BLaER1 treated with 17β-estradiol and CSF1 and Interleukin-3, amounts not matched to agents 10 nM and 100 nM (cell line): ENCODE measurements around the gene OPRL1.

Source experiments
- H3K27ac ChIP-seq, 11 experiments: shearing (Covaris generic); formaldehyde crosslinking; 2 replicates each; pipeline ENCODE4 v1.8.1; 2022
- H3K27me3 ChIP-seq, 11 experiments: shearing (Covaris generic); formaldehyde crosslinking; 2 replicates each; pipeline ENCODE4 v1.8.1; 2022
- H3K36me3 ChIP-seq, 11 experiments: shearing (Covaris generic); formaldehyde crosslinking; 2 replicates each; pipeline ENCODE4 v1.8.1; 2022
- H3K4me1 ChIP-seq, 10 experiments: shearing (Covaris generic); formaldehyde crosslinking; 2 replicates each; pipeline ENCODE4 v1.8.1; 2022
- H3K4me2 ChIP-seq, 11 experiments: shearing (Covaris generic); formaldehyde crosslinking; 2 replicates each; pipeline ENCODE4 v1.8.1; 2022
- H3K4me3 ChIP-seq, 10 experiments: shearing (Covaris generic); formaldehyde crosslinking; 2 replicates each; pipeline ENCODE4 v1.8.1; 2022
- H3K9ac ChIP-seq, 11 experiments: shearing (Covaris generic); formaldehyde crosslinking; 2 replicates each; pipeline ENCODE4 v1.8.1; 2022
- H3K9me3 ChIP-seq, 11 experiments: shearing (Covaris generic); formaldehyde crosslinking; replicated peaks in 1 of 11; 2 replicates each; pipeline ENCODE4 v1.8.1; 2022
- H4K20me1 ChIP-seq, 11 experiments: shearing (Covaris generic); formaldehyde crosslinking; 2 replicates each; pipeline ENCODE4 v1.8.1; 2022
- Cebpa-rat ChIP-seq, 11 experiments: shearing (Covaris generic); IDR thresholded peaks; 2 replicates each; pipeline ENCODE4 v1.8.1; 2022

Gene OPRL1

GRCh38 chr20:64102647-64103354 is 22.9 kb downstream of the OPRL1 start:
- H3K4me2 ChIP-seq = peak overlapping the region; percentile 64 to 88 (median 82)
- peaks cover 29 to 46% (median 40%) of the 10 kb centered on the region in 11 experiments for H3K27me3 ChIP-seq
- TF ChIP-seq Cebpa-rat (IDR thresholded peaks at IDR 0.05) = no peak
- H3K27ac ChIP-seq = no peak overlapping the region
- peaks cover 0 to 22% (median 0%) of the 10 kb centered on the region in 11 experiments; a peak in 10 of 22 replicates for H3K36me3 ChIP-seq
- peaks cover 0 to 60% (median 13%) of the 10 kb centered on the region in 11 experiments; a peak in 13 of 22 replicates for H4K20me1 ChIP-seq
- peaks cover 13 to 60% (median 50%) of the 10 kb centered on the region in 10 experiments for H3K4me1 ChIP-seq
- peak overlapping the region in 9 of 10 experiments; percentile 37 to 63 (median 48); a peak in 10 of 20 replicates for H3K4me3 ChIP-seq
- no peaks in the 10 kb centered on the region for H3K9me3 ChIP-seq
- H3K9ac ChIP-seq = peak overlapping the region in 1 of 11 experiments; percentile 41; a peak in 1 of 22 replicates

DNA sequence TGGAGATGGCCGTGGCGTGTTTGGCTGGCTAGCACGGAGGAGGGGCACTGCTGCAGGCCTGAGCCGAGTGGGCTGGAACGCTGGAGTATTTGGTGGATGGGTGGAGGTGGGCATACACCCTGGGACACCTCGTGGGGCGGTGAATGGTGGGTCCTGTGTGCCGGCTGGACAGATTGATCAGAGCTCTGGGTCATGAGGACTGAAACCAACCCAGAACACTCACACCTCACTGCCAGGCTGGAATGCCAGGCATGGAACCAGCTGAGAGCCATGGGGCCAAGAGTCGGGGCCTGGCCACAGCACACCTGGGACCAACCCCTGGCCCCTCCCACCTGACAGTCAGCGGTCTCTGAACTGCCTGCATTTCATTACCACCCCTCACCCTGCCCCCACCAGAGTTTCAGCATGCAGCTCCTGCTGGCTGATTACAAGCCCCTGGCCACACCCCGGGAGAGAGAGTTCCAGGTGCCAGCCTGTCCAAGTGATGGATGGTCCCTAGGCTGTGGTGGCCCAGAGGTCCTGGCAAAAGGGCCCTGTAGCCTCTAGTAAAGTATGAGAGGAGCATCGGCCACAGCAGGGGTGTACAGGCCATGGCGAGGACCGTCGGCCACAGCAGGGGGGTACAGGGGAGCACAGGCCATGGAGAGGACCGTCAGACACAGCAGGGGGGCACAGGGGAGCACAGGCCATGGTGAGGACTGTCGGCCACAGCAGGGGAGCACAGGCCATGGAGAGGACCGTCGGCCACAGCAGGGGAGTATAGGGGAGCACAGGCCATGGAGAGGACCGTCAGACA is 24.2 kb downstream of the OPRL1 start:
- no peaks in the 10 kb centered on the region for H3K9me3 ChIP-seq
- H4K20me1 ChIP-seq = peaks cover 0 to 65% (median 13%) of the 10 kb centered on the region in 11 experiments; a peak in 13 of 22 replicates
- no peak overlapping the region; a peak in 1 of 22 replicates for H3K4me2 ChIP-seq
- TF ChIP-seq Cebpa-rat (IDR thresholded peaks at IDR 0.05) = no peak
- H3K9ac ChIP-seq = no peak overlapping the region
- peaks cover 0 to 10% (median 0%) of the 10 kb centered on the region in 11 experiments; a peak in 5 of 22 replicates for H3K36me3 ChIP-seq
- peaks cover 21 to 71% (median 60%) of the 10 kb centered on the region in 10 experiments for H3K4me1 ChIP-seq
- H3K27me3 ChIP-seq = peaks cover 29 to 46% (median 40%) of the 10 kb centered on the region in 11 experiments
- H3K4me3 ChIP-seq = no peak overlapping the region
- no peak overlapping the region for H3K27ac ChIP-seq

DNA sequence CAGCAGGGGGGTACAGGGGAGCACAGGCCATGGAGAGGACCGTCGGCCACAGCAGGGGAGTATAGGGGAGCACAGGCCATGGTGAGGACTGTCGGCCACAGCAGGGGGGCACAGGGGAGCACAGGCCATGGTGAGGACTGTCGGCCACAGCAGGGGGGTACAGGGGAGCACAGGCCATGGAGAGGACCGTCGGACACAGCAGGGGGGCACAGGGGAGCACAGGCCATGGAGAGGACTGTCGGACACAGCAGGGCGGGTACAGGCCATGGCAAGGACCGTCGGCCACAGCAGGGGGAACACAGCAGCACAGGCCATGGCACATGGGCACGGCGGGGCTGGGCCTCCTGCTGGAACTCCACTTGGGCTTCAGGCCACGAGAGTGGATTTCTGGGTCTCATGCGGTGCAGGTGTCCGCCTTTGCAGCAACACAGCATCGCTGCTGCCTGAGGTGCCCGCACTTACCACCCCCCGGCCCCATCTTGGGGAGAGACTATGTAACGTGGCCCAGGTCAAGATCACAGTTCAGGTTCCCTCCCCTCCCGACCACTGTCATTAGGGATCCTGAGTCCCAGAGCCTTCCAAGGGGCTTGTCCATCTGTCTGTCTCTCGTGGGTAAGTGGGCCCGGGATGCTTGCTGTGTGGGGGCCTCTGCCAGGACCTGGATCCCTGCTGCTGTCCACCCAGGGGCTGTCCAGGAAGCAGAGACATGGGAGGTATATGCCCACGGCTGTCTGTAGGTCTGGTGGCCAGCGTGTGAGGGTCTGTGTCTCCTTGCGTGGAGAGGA is 25.0 kb downstream of the OPRL1 start:
- peaks cover 0 to 2% (median 0%) of the 10 kb centered on the region in 11 experiments; a peak in 2 of 22 replicates for H3K36me3 ChIP-seq
- no peak overlapping the region for H3K9ac ChIP-seq
- H3K4me2 ChIP-seq = no peak overlapping the region
- no peak overlapping the region for H3K4me3 ChIP-seq
- H3K27ac ChIP-seq = no peak overlapping the region
- H3K9me3 ChIP-seq = no peaks in the 10 kb centered on the region
- H4K20me1 ChIP-seq = peaks cover 0 to 62% (median 13%) of the 10 kb centered on the region in 11 experiments; a peak in 11 of 22 replicates
- H3K27me3 ChIP-seq = peaks cover 29 to 44% (median 40%) of the 10 kb centered on the region in 11 experiments
- peaks cover 21 to 71% (median 60%) of the 10 kb centered on the region in 10 experiments for H3K4me1 ChIP-seq
- TF ChIP-seq Cebpa-rat (IDR thresholded peaks at IDR 0.05) = no peak

GRCh38 chr20:64105846-64106434 is 26.1 kb downstream of the OPRL1 start:
- Histone ChIP-seq H3K4me2 (no peak overlapping the region), H3K36me3 (no peaks in the 10 kb centered on the region), H3K4me1 (peaks cover 21 to 71% (median 59%) of the 10 kb centered on the region in 10 experiments), H3K4me3 (no peak overlapping the region), H3K27ac (no peak overlapping the region), H4K20me1 (peaks cover 0 to 51% (median 7%) of the 10 kb centered on the region in 11 experiments; a peak in 10 of 22 replicates), H3K27me3 (peaks cover 26 to 34% (median 31%) of the 10 kb centered on the region in 11 experiments), H3K9ac (no peak overlapping the region), H3K9me3 (no peaks in the 10 kb centered on the region)
- no peak for TF ChIP-seq Cebpa-rat (IDR thresholded peaks at IDR 0.05)

- Histone ChIP-seq H3K4me1 (peaks cover 22 to 71% (median 58%) of the 10 kb centered on the region in 10 experiments), H3K27ac (no peak overlapping the region), H3K4me2 (peak overlapping the region in 6 of 11 experiments; percentile 71 to 89 (median 80); a peak in 2 of 22 replicates), H3K4me3 (no peak overlapping the region), H3K9ac (no peak overlapping the region), H3K9me3 (no peaks in the 10 kb centered on the region), H3K36me3 (no peaks in the 10 kb centered on the region), H4K20me1 (peaks cover 0 to 45% (median 2%) of the 10 kb centered on the region in 11 experiments; a peak in 9 of 22 replicates), H3K27me3 (peaks cover 20 to 28% (median 26%) of the 10 kb centered on the region in 11 experiments)
- TF ChIP-seq Cebpa-rat (IDR thresholded peaks at IDR 0.05) = no peak
These were observed 26.6 kb downstream of the OPRL1 start for GRCh38 chr20:64106435-64106961.

DNA sequence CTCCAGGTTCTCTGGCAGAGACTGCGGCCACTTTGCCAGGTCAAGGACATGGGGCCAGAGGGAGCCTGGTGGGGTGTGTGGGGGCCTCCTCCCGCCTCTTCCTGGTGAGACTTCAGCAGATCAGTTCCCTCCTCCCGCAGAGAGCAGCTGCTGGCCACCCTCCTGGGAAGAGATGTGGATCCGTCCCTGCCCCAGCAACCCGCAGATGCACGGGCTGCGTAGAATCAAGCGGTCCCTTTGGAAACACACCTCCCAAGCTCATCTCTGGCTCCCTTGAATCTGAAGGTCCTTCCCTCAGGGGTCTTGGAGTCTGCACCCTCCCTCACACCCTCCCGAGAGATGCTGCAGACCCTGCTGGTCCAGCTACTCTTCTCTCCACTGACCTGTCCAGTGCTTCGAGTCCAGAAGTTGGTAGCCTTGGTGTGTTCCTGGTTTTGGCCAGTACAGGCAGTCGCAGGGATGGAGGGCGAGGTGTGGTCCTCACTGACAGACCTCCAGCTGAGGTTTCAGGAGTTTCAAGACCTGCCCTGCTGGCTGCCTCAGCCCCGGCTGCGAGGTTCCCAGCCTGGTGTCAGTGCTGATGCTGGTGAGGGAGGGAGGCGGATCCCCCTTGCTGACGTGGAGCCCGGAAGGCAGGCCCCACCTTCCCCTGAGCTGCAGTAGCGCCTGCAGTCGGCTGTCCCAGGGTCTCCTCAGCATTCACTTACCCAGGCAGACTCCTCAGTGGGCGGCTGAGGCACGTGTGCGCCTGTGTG is 27.3 kb downstream of the OPRL1 start, which contains the start of gene NPBWR2:
TSS of gene NPBWR2 (minus strand) at position 585 of the 755 bp plus-strand sequence. CDS start 734 bp downstream, outside the sequence.
- Histone ChIP-seq H3K36me3 (no peaks in the 10 kb centered on the region), H3K9me3 (no peaks in the 10 kb centered on the region), H3K27me3 (peaks cover 14 to 21% (median 19%) of the 10 kb centered on the region in 11 experiments), H3K4me1 (peaks cover 25 to 73% (median 59%) of the 10 kb centered on the region in 10 experiments), H4K20me1 (peaks cover 0 to 45% (median 0%) of the 10 kb centered on the region in 11 experiments; a peak in 6 of 22 replicates), H3K4me2 (peak within 1 kb of the TSS; percentile 56 to 89 (median 71)), H3K4me3 (no peak within 1 kb of the TSS), H3K27ac (peak within 1 kb of the TSS in 1 of 11 experiments; percentile 46; a peak in 2 of 22 replicates), H3K9ac (peak within 1 kb of the TSS in 1 of 11 experiments; percentile 3; a peak in 1 of 22 replicates)
- TF ChIP-seq Cebpa-rat (IDR thresholded peaks at IDR 0.05) = no peak

GRCh38 chr20:64107736-64108457 is 28.0 kb downstream of the OPRL1 start:
- peaks cover 32 to 75% (median 63%) of the 10 kb centered on the region in 10 experiments for H3K4me1 ChIP-seq
- TF ChIP-seq Cebpa-rat (IDR thresholded peaks at IDR 0.05) = no peak
- no peaks in the 10 kb centered on the region for H3K36me3 ChIP-seq
- peaks cover 0 to 43% (median 0%) of the 10 kb centered on the region in 11 experiments; a peak in 7 of 22 replicates for H4K20me1 ChIP-seq
- no peak overlapping the region for H3K4me3 ChIP-seq
- H3K9me3 ChIP-seq = no peaks in the 10 kb centered on the region
- H3K27me3 ChIP-seq = peaks cover 6 to 17% (median 12%) of the 10 kb centered on the region in 11 experiments
- peak overlapping the region in 1 of 11 experiments; percentile 3; a peak in 1 of 22 replicates for H3K9ac ChIP-seq
- H3K27ac ChIP-seq = peak overlapping the region in 1 of 11 experiments; percentile 46; a peak in 2 of 22 replicates
- peak overlapping the region; percentile 56 to 89 (median 71) for H3K4me2 ChIP-seq
